Mesendoderm (in vitro differentiated cells): Measurements from ENCODE around the gene MYO15A.

ENCODE experiments used
- DNase-seq: peaks from one replicate; pipeline ENCODE4 v3.0.0; 2013
- H2AK5ac ChIP-seq: 2 replicates; pipeline ENCODE4 v1.6.1; 2013; ENCODE audit warnings: low read length, inconsistent platforms
- H2BK120ac ChIP-seq: 2 replicates; pipeline ENCODE4 v1.6.1; 2013; ENCODE audit warnings: low read depth, mild to moderate bottlenecking, low read length, moderate library complexity, mixed read lengths
- H2BK15ac ChIP-seq: replicated peaks from 2 replicates; pipeline ENCODE4 v1.6.1; 2013; ENCODE audit warnings: low read depth, mild to moderate bottlenecking, moderate library complexity
- H2BK5ac ChIP-seq: 2 replicates; pipeline ENCODE4 v1.6.1; 2013; ENCODE audit warnings: low read length, inconsistent platforms
- H3K18ac ChIP-seq: 2 replicates; pipeline ENCODE4 v1.6.1; 2013; ENCODE audit warnings: mild to moderate bottlenecking, low read length, mixed read lengths
- H3K23ac ChIP-seq: one replicate; pipeline ENCODE4 v1.6.1; 2013; ENCODE audit warnings: low read length
- H3K27ac ChIP-seq: 2 replicates; pipeline ENCODE4 v1.5.1; 2013; ENCODE audit warnings: low read depth, mild to moderate bottlenecking, inconsistent platforms, low read length, moderate library complexity
- H3K27me3 ChIP-seq: 2 replicates; pipeline ENCODE4 v1.6.1; 2013; ENCODE audit warnings: low read length, control low read depth, mild to moderate bottlenecking, inconsistent platforms; ENCODE audit not compliant: insufficient read depth, poor library complexity
- H3K36me3 ChIP-seq: 2 replicates; pipeline ENCODE4 v1.6.1; 2013; ENCODE audit warnings: low read length, inconsistent platforms; ENCODE audit not compliant: control insufficient read depth, insufficient read depth
- H3K4ac ChIP-seq: one replicate; pipeline ENCODE4 v1.6.1; 2013; ENCODE audit warnings: low read depth, mild to moderate bottlenecking, low read length, moderate library complexity
- H3K4me1 ChIP-seq: 2 replicates; pipeline ENCODE4 v1.6.1; 2013; ENCODE audit warnings: low read depth, low read length, inconsistent platforms; ENCODE audit not compliant: control insufficient read depth
- H3K4me2 ChIP-seq: 2 replicates; pipeline ENCODE4 v1.6.1; 2013; ENCODE audit warnings: low read length
- H3K4me3 ChIP-seq: 2 replicates; pipeline ENCODE4 v1.5.1; 2013; ENCODE audit warnings: mild to moderate bottlenecking, low read length
- H3K56ac ChIP-seq: one replicate; pipeline ENCODE4 v1.6.1; 2013; ENCODE audit warnings: low read length
- H3K79me1 ChIP-seq: 2 replicates; pipeline ENCODE4 v1.6.1; 2013; ENCODE audit warnings: low read length, inconsistent platforms
- H3K79me2 ChIP-seq: 2 replicates; pipeline ENCODE4 v1.6.1; 2013; ENCODE audit warnings: mild to moderate bottlenecking, low read length; ENCODE audit not compliant: control insufficient read depth, insufficient read depth
- H3K9ac ChIP-seq: 2 replicates; pipeline ENCODE4 v1.6.1; 2013; ENCODE audit warnings: low read length, inconsistent platforms
- H4K5ac ChIP-seq: one replicate; pipeline ENCODE4 v1.6.1; 2013; ENCODE audit warnings: low read length
- H4K8ac ChIP-seq: one replicate; pipeline ENCODE4 v1.6.1; 2013; ENCODE audit warnings: low read depth, mild to moderate bottlenecking, control low read depth, low read length, moderate library complexity
- WGBS: extraction: QIAGEN DNeasy Blood & Tissue Kit; methylation state at CpG from one replicate; pipeline ENCODE4 v1.1.7; 2013; ENCODE audit warnings: low lambda C conversion rate, missing lambda C conversion rate; ENCODE audit not compliant: insufficient coverage; ENCODE audit errors: extremely low coverage; 5-methylcytosine and 5-hydroxymethylcytosine counted together

MYO15A gene

DNA sequence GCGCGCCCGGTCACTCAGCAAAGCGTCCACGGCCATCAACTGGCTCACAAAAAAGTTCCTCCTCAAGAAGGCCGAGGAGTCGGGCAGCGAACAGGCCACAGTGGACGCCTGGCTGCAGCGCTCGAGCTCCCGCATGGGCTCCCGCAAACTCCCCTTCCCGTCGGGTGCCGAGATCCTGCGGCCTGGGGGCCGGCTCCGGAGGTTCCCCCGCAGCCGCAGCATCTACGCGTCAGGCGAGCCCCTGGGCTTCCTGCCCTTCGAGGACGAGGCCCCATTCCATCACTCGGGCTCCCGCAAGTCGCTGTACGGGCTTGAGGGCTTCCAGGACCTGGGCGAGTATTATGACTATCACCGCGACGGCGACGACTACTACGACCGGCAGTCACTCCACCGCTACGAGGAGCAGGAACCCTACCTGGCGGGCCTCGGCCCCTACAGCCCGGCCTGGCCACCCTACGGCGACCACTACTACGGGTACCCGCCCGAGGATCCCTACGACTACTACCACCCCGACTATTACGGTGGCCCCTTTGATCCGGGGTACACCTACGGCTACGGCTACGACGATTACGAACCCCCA, 10.7 kb downstream of the MYO15A start:
- H3K56ac ChIP-seq = no peak overlapping the region
- H3K4ac ChIP-seq = no peak overlapping the region
- H3K9ac ChIP-seq = no peak overlapping the region
- H2BK5ac ChIP-seq = no peak overlapping the region
- H3K27ac ChIP-seq = no peak overlapping the region
- H3K79me1 ChIP-seq = no peaks in the 10 kb centered on the region
- H4K8ac ChIP-seq = no peak overlapping the region
- no peak overlapping the region for H3K23ac ChIP-seq
- H2BK15ac ChIP-seq = no peak overlapping the region
- no peaks in the 10 kb centered on the region for H3K36me3 ChIP-seq
- H3K79me2 ChIP-seq = no peaks in the 10 kb centered on the region
- DNase-seq = no peak
- H3K27me3 ChIP-seq = no peaks in the 10 kb centered on the region
- H3K4me2 ChIP-seq = no peak overlapping the region
- no peak overlapping the region for H2AK5ac ChIP-seq
- no peaks in the 10 kb centered on the region for H3K4me1 ChIP-seq
- WGBS = no CpG with 5 or more reads among the region's 57 CpGs
- H2BK120ac ChIP-seq = no peak overlapping the region
- H4K5ac ChIP-seq = no peak overlapping the region
- H3K4me3 ChIP-seq = no peak overlapping the region
- H3K18ac ChIP-seq = no peak overlapping the region

DNA sequence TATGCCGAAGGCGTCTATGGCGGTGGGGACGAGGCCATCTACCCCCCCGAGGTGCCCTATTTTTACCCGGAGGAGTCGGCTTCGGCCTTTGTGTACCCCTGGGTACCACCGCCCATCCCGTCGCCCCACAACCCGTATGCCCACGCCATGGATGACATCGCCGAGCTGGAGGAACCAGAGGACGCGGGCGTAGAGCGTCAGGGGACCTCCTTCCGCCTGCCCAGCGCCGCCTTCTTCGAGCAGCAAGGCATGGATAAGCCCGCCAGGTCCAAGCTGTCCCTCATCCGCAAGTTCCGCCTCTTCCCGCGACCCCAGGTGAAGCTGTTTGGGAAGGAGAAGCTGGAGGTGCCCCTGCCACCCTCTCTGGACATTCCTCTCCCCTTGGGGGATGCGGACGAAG, 11.4 kb downstream of the MYO15A start:
- DNase-seq = no peak
- H3K56ac ChIP-seq = no peak overlapping the region
- H3K4me2 ChIP-seq = no peak overlapping the region
- H4K5ac ChIP-seq = no peak overlapping the region
- no peak overlapping the region for H3K4me3 ChIP-seq
- H3K4ac ChIP-seq = no peak overlapping the region
- no peaks in the 10 kb centered on the region for H3K79me1 ChIP-seq
- H3K18ac ChIP-seq = no peak overlapping the region
- H3K23ac ChIP-seq = no peak overlapping the region
- no peak overlapping the region for H2AK5ac ChIP-seq
- H3K27me3 ChIP-seq = no peaks in the 10 kb centered on the region
- no CpG with 5 or more reads among the region's 30 CpGs for WGBS
- no peaks in the 10 kb centered on the region for H3K36me3 ChIP-seq
- H2BK5ac ChIP-seq = no peak overlapping the region
- H4K8ac ChIP-seq = no peak overlapping the region
- H3K9ac ChIP-seq = no peak overlapping the region
- no peak overlapping the region for H2BK120ac ChIP-seq
- H3K79me2 ChIP-seq = no peaks in the 10 kb centered on the region
- H3K4me1 ChIP-seq = no peaks in the 10 kb centered on the region
- no peak overlapping the region for H3K27ac ChIP-seq
- no peak overlapping the region for H2BK15ac ChIP-seq

DNA sequence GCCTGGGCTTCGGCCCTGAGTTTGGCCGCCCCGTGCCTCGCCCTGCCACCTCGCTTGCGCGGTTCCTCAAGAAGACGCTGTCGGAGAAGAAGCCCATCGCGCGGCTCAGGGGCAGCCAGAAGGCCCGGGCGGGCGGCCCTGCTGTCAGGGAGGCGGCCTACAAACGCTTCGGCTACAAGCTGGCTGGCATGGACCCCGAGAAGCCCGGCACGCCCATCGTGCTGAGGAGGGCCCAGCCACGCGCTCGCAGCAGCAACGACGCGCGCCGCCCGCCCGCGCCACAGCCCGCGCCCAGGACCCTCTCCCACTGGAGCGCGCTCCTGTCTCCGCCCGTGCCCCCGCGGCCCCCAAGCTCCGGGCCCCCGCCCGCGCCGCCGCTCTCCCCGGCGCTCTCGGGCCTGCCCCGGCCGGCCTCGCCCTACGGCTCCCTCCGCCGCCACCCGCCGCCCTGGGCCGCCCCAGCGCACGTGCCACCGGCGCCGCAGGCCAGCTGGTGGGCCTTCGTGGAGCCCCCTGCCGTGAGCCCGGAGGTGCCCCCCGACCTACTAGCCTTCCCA, 12.0 kb downstream of the MYO15A start:
- H3K27me3 ChIP-seq = no peaks in the 10 kb centered on the region
- no peak overlapping the region for H3K4me3 ChIP-seq
- H3K18ac ChIP-seq = no peak overlapping the region
- H3K79me2 ChIP-seq = no peaks in the 10 kb centered on the region
- DNase-seq = no peak
- H3K4me1 ChIP-seq = no peaks in the 10 kb centered on the region
- no peak overlapping the region for H3K56ac ChIP-seq
- no peaks in the 10 kb centered on the region for H3K79me1 ChIP-seq
- H4K8ac ChIP-seq = no peak overlapping the region
- no peaks in the 10 kb centered on the region for H3K36me3 ChIP-seq
- no peak overlapping the region for H2BK5ac ChIP-seq
- H3K23ac ChIP-seq = no peak overlapping the region
- H4K5ac ChIP-seq = no peak overlapping the region
- WGBS = no CpG with 5 or more reads among the region's 68 CpGs
- H3K27ac ChIP-seq = no peak overlapping the region
- no peak overlapping the region for H2AK5ac ChIP-seq
- H3K9ac ChIP-seq = no peak overlapping the region
- H2BK15ac ChIP-seq = no peak overlapping the region
- H3K4ac ChIP-seq = no peak overlapping the region
- no peak overlapping the region for H2BK120ac ChIP-seq
- no peak overlapping the region for H3K4me2 ChIP-seq

DNA sequence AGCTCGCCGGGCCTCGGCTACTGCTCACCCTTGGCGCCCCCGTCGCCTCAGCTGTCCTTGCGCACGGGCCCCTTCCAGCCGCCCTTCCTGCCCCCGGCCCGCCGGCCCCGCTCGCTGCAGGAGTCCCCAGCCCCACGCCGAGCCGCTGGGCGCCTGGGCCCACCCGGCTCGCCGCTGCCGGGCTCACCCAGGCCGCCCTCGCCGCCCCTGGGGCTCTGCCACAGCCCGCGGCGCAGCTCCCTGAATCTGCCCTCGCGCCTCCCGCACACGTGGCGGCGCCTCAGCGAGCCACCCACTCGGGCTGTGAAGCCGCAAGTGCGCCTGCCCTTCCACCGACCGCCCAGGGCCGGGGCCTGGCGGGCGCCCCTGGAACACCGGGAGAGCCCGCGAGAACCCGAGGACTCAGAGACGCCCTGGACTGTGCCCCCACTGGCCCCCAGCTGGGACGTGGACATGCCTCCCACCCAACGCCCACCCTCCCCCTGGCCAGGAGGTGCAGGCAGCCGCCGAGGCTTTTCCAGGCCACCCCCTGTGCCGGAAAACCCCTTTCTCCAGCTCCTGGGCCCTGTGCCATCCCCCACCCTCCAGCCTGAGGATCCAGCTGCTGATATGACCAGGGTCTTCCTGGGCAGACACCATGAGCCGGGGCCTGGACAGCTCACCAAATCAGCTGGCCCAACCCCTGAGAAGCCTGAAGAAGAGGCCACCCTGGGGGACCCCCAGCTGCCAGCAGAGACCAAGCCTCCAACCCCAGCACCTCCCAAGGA, 12.8 kb downstream of the MYO15A start:
- Histone ChIP-seq H2BK5ac (no peak overlapping the region), H3K18ac (no peak overlapping the region), H2BK120ac (no peak overlapping the region), H4K8ac (no peak overlapping the region), H3K4me3 (no peak overlapping the region), H2BK15ac (no peak overlapping the region), H3K36me3 (no peaks in the 10 kb centered on the region), H3K4me2 (no peak overlapping the region), H3K4ac (no peak overlapping the region), H3K23ac (no peak overlapping the region), H3K27ac (no peak overlapping the region), H3K27me3 (no peaks in the 10 kb centered on the region), H3K56ac (no peak overlapping the region), H3K4me1 (no peaks in the 10 kb centered on the region), H3K79me1 (no peaks in the 10 kb centered on the region), H3K9ac (no peak overlapping the region), H3K79me2 (no peaks in the 10 kb centered on the region), H4K5ac (no peak overlapping the region), H2AK5ac (no peak overlapping the region)
- WGBS = no CpG with 5 or more reads among the region's 54 CpGs
- no peak for DNase-seq

DNA sequence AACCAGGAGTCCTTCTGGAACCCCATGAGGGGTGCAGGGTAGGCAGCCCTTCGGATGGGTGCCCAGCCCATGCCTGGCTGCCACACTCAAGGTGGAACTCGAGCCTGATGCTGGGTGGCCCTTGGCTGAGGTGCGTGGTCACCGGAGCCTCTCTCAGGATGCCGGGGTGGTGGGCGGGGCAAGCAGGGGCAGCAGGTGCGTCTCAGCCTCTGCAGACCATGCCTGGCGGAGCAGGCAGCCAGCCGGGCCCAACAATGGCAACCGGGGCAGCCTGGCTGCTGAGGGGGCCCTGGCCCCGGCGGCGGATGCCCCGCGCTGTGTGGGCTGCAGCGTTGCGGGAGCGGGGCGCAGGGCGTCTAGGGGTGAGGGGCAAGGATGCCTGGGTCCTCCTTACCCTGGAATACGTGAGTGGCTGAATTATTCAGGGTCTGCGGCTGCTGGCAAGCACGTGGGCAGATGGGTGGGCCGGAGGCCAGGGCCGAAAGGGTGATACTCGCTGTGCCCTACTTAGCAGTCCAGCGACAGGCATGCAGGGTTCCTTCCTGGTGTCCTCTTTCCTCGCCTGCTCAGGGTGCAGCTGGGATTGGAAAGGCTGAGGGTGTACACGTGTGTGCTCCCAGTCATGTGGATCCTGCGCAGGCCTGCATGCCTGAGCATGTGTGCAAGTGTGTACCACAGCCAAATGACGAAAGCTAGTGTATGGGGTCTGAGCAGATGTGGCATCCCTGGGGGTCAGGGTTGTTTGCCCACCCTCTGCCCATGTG, 14.6 kb downstream of the MYO15A start:
- Histone ChIP-seq H3K79me2 (no peaks in the 10 kb centered on the region), H2BK120ac (no peak overlapping the region), H3K27ac (no peak overlapping the region), H3K27me3 (no peaks in the 10 kb centered on the region), H2BK15ac (no peak overlapping the region), H3K79me1 (no peaks in the 10 kb centered on the region), H3K18ac (no peak overlapping the region), H3K4ac (no peak overlapping the region), H3K4me3 (no peak overlapping the region), H3K56ac (no peak overlapping the region), H3K4me2 (no peak overlapping the region), H3K36me3 (no peaks in the 10 kb centered on the region), H4K5ac (no peak overlapping the region), H4K8ac (no peak overlapping the region), H3K9ac (no peak overlapping the region), H2AK5ac (no peak overlapping the region), H3K4me1 (no peaks in the 10 kb centered on the region), H2BK5ac (no peak overlapping the region), H3K23ac (no peak overlapping the region)
- no CpG with 5 or more reads among the region's 31 CpGs for WGBS
- no peak for DNase-seq
